GM21528 (cell line): ENCODE data around the gene MPDU1.
"Not testable (repeated sequence)": the region's sequence is repeated elsewhere in the genome, so short reads cannot be mapped to it uniquely, and the experiment has no call there.

ENCODE experiments used
- ATAC-seq: cut with Tn5 transposase; IDR thresholded peaks from one replicate; pipeline ENCODE4 v1.9.1; 2021; ENCODE audit warnings: mild to moderate bottlenecking, moderate library complexity; ENCODE audit not compliant: unreplicated experiment, low FRiP score

The MPDU1 gene

DNA sequence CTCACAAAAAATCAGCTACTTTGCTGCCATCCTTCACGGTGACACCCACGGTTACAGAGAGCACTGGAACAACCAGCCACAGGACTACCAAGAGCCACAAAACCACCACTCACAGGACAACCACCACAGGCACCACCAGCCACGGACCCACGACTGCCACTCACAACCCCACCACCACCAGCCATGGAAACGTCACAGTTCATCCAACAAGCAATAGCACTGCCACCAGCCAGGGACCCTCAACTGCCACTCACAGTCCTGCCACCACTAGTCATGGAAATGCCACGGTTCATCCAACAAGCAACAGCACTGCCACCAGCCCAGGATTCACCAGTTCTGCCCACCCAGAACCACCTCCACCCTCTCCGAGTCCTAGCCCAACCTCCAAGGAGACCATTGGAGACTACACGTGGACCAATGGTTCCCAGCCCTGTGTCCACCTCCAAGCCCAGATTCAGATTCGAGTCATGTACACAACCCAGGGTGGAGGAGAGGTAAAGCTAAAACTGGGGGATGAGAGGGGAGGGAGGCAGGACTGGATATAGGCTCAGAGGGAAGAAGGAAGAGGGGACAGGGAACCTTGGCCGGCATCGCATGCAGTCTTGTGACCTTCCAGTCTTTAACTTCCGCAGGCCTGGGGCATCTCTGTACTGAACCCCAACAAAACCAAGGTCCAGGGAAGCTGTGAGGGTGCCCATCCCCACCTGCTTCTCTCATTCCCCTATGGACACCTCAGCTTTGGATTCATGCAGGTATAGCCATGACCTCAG lies 3.6 kb upstream of the MPDU1 start:
- no peak for ATAC-seq

DNA sequence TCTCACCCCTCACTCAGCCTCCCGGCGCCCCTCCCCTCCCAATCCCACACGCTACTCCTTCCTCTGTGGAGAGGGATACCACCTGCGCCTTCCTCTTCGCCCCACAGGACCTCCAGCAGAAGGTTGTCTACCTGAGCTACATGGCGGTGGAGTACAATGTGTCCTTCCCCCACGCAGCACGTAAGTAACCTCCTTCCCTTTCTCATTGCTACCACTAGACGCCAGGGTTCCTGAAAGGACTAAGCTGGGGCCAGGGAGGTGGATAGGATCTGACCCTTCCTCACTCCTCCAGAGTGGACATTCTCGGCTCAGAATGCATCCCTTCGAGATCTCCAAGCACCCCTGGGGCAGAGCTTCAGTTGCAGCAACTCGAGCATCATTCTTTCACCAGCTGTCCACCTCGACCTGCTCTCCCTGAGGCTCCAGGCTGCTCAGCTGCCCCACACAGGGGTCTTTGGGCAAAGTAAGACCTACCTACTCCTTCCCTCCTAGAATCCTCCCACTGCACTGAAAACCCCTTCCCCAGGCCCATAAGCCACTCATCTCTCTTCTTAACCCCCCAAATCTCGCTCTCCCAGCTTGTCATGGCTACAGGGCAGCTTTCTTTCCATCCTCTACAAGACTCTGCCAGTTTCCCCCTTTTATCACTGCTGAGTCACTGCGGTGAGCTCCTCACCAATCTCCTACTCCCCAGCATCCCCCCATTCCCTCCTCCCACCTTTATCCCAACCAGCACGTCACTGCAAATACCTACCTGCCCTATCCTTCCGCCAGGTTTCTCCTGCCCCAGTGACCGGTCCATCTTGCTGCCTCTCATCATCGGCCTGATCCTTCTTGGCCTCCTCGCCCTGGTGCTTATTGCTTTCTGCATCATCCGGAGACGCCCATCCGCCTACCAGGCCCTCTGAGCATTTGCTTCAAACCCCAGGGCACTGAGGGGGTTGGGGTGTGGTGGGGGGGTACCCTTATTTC lies 2.8 kb upstream of the MPDU1 start:
- ATAC-seq = no peak

DNA sequence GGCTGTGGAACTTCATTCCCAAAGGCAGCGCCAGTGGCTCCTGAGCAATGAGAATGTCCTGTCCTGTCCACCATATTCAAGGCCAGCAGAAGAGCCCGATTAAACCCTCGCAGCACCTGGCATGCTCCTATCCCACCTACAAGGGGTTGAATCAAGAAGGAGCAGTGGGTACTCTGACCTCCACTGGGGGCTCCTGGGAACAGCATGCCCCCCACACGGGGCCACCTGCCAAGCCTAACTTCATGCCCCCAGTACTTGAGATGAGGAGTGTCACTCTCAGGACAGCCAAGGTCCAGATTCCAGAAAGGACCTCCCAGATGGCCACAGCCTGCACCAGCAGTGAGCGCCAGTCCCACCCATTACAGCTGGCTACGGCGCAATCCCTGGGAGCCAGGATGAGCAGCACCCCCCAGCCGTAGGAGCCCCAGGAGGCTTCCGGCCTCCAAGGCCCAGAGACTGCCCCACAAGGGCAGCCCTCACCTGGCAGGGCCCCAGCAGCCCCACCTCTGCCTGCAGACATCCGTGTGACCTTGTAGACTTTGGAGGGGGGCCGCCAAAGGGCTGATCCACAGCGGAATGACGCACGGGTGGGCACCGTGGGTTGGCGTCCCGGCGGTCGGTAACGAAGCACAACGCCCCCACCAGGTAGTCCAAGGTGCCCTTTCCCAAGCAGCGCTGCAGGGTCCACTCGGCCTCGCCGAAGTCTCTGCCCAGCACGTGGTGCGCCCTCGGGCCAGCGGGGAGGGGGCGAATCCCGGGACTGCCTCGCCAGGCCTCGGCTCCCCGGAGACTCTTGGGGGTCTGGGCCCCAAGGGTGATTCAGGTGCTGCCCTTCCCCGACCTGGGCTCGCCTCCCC lies 1.0 kb upstream of the MPDU1 start:
- no peak for ATAC-seq

DNA sequence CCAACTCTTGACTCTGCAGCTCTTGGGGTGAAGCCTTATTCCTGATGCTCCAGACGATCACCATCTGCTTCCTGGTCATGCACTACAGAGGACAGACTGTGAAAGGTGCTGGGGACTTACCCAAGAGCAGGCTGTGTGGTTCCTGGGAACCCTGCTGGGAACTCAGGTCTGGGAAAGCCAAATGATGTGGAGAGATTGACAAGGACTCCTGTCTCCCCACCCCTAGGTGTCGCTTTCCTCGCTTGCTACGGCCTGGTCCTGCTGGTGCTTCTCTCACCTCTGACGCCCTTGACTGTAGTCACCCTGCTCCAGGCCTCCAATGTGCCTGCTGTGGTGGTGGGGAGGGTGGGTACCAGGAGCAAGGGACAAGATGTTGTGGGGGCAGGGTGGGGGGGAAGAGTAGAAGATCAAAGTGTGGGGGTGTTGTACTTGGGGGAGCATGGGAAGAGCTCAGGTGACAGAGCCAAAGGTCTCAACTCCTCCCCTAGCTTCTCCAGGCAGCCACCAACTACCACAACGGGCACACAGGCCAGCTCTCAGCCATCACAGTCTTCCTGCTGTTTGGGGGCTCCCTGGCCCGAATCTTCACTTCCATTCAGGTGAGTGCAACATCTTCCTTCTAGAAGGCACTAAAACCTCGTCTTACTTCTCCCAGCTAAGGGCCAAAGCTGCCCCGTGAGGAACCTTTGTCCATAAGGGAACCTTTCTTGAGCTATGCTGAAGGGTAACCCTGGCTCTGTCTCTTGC lies 3.2 kb downstream of the MPDU1 start:
- no peak for ATAC-seq

DNA sequence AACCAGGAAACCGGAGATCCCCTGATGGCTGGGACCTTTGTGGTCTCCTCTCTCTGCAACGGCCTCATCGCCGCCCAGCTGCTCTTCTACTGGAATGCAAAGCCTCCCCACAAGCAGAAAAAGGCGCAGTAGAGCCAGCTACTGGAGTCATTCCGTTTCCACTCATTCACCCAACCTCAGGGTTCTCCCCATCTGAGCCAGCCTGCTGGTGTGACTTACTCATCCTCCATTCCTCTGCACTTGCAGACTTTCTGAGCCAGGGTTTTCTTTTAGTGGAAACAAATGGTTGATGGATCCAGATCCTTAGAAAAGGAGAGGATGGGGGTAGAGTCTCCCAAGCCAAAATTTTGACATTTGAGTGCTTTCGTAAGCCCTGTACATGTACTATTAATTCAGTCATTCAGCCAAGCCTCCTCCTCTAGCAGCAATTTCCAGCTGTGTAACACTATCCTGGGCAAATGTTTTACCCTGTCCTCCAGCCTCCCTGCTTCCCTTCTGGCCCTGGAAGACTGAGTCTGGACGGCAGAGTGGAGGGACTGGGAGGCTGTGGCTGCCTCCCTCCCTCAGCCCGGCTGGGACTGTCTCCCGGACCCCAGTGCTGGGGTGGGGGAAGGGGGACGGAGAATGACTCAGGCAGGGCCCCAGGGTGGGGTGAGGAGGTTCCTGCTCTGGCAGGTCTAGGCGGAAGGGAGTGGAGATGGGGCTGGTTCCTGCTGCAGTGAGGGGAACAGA lies 3.9 kb downstream of the MPDU1 start:
- no peak for ATAC-seq

DNA sequence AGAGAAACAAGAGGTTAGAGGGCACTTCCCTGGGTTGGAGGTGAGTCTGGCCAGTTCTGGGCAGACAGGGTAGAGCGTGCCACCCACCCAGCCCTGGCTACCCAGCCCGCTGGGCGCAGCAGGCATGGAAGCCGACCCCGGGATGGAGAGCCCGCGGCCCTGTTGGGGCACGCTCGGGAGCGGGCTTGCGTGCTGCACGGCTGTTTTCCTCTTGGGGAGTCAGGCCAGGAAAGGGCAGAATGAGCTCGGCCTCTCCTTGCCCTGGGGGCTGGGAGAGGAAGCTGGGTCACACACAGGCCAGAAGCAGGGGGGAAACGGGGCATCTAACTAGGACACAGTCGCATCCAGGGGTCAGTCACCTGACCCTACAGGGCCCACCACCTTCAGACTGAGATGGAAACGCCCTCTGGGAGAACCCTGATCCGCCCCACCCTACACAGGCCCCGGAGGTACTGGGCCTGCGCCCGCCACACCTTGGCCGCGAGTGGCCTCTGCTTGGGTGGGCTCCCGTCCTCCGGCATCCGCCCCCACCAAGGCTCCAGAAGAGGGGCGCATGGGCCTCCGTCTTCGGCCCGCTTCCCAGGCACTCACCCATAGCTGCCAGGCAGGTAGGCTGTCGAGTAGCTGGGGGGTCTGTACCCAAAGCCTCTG lies 5.0 kb downstream of the MPDU1 start:
- ATAC-seq = no peak

DNA sequence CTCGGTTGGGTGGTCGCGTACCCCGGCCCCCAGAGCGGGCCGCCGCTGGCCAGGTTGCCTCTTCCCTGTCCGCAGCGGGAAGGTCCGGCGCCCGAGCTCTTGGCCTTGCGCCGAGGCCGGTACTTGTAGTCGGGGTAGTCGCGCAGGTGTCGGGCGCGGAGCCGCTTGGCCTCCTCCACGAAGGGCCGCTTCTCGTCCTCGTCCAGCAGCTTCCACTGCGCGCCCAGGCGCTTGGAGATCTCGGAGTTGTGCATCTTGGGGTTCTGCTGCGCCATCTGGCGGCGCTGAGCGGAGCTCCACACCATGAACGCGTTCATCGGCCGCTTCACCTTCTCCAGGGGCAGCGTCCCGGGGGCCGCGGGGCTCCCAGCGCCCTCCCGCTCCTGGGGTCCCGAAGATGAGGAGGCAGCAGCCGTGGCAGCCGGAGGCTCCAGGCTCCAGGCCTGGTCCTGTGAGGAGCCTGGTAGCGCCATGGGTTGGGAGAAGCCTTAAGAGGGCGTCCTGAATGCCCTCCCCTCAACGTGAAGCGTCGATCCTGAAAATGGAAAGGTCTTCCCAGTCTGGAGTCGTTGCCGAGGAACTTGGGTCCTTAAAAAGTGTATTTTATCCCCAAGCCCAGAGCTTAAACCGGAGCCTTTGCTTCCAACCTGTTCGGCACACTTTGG lies 5.7 kb downstream of the MPDU1 start:
- ATAC-seq = no peak

DNA sequence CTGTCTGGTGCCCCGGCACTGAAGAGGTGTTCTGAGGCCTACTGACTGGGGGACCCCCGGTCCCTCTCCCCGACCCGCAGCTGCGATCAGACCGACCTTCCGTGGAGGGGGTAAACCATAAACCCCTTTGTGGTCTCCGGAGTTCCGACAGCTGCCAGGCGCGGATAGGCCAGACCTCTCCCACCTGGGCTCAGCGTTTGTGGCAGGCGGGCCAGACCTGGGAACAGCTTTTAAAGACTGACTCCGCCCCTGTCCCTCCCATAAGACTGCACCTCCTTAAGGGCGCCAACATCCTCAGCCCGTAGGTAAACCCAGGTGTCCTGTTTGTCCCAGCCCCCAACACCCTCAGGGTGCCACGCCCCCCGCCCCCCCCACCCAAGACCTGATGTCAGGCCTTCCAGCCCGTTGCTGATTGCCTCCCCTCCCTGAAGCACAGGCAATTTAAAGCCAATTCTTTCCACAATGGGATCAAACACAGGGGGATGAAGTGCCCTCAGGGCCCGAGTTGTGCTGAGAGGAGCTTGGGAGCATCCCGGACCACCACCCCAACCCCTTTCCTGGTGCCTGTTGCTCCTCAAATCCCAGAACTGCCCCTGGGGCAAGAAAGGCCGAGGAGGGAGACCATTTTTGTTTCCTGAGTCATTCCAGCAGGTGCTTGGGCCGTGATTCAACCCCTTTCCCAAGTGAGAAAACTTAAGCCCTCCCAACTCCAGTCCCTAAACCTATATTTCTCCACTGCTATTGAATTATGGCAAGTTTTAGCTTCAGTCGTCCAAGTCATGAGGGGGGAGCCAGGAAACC lies 6.4 kb downstream of the MPDU1 start, which contains the start of gene SOX15:
Gene SOX15, minus strand, starts transcription at position 204 of the 801 bp plus-strand sequence. CDS start 418 bp downstream, outside the sequence.
- no peak for ATAC-seq

DNA sequence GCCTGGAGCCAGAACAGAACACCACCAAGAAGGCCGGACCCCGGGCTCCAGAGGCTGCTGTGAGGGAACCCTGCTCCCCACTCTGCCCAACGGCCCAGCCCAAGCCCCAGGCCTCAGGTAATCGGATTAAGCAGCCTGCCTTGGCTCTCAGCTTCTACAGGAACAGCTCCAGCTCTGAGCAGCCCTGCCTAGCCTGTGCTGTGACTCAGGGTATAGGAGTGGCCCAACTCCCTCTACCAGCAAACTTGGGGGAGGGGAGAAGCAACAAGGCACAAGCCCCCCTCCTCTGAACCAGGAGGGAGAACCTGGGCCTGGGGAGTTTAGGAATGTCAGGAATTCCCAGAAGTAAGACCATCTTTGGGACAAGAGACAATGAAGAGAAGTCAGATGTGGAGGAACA lies 7.1 kb downstream of the MPDU1 start:
- no peak for ATAC-seq

DNA sequence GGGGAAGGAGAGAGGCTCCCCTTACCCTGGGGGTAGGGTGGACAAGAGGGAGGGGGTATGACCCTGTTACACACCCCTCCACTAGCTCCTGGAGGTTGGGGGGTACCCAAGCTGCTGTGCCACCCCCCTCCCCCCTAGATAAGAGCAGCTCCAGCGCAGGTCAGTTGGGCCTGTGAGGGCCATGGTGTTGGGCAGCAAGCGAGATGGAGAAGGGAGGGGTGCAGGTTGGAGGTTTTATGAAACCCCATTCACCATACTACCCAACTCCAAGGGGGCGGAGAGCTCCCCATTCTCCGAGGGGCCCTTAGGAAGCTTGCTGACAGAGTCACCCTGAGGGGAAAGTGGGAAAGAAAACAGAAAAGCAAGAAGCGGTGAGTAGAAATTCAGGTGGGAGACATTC lies 7.9 kb downstream of the MPDU1 start:
- ATAC-seq = no peak

DNA sequence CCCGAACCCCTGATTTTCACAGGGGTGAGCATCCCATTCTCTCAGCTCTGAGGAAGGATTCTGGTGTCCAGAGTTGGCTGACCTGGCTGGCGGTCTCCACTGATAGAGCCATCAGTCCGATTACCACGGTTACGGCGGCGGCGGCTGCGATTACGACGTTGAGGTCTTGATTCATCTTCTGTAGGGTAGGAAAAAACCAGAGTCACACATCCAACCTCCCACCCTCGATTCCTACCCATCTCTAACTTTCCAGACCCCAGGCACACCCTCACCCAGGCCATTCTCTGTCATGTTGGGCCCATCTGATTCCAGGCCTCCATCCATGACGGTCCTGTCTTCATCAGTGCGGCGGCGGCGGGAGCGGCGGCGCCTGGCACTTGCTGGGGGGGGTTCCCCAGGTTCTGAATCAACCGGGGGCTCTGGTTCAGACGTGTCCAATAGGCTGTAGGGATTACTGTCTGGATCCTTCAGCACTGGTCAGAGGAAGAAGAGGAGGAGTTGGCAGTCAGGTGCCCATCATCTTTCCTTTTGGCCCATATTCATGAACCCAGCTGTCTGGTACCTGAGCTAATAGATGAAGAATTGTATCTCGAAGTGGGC lies 8.9 kb downstream of the MPDU1 start:
- ATAC-seq = no peak

DNA sequence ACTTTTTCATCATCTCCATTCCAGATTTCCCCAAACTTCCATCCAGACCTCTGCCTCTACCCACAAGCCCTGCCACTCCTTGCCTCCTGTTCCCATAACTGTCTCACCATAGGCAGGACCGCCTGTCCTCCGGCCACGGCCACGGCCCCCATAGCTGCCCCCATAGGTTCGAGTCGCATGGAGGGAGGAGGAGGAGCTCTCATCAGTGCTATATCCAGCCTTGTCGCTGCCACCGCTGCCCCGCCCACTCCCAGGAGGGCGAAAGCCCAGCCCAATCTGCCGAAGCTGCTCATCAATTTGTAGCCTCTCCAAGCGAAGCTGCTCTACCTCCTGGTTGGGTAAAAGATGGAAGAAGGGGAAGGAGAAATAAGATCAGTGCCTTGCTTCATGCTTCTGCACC lies 9.6 kb downstream of the MPDU1 start:
- ATAC-seq = no peak

DNA sequence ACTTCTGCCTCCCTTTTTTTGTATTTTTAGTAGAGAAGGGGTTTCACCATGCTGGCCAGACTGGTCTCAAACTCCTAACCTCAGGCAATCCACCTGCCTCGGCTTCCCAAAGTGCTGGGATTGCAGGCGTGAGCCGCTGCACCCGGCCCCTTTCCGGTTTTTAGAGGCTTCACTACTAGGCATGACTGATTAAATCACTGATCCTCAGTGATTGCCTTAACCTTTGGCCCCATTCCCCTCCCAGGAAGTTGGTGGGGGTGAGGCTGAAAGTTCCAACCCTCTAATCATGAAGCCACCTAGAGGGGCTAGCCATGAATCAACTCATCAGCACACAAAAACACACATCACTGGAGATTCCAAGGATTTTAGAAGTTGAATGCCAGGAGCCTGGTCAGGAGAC lies 13.9 kb downstream of the MPDU1 start:
- not testable (repeated sequence) for ATAC-seq

DNA sequence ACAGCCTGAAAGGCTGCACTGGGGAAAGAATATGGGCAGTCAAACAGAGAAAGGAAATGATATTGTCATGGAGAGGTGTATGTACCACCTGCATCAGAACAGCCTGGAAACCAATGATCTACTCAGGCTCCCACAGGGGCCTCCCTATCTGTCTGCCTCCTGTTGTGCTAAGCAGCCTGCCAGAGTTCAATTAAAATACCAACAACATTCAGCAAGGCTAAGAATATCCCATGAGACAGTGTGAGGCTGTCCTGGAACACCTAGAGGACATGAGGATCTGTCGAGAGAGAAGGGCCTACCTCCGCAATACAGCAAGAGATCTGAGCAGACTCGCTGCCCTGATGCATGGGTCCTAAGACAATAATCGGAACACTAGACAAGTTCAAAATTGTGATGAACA lies 22.6 kb downstream of the MPDU1 start:
- ATAC-seq = no peak

DNA sequence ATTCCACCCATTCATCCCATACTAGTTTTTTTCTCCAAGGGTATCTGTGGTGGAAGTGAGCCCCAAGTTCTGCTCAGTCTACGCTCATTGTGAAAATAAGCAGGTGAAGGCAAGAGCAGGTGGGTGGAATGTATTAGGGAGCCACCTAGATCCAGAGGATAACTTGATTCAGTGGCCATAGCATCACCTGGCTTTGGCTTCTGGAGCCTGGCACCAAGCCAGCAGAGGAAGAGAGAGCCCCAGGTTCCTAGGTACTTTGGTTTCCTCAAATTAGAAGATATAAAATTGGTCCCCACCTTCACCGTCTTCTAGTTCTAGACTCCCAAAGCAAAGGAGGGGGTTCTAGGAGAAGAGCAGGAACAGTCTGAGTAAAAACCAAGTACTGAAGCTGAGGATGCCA lies 27.0 kb downstream of the MPDU1 start:
- no peak for ATAC-seq

DNA sequence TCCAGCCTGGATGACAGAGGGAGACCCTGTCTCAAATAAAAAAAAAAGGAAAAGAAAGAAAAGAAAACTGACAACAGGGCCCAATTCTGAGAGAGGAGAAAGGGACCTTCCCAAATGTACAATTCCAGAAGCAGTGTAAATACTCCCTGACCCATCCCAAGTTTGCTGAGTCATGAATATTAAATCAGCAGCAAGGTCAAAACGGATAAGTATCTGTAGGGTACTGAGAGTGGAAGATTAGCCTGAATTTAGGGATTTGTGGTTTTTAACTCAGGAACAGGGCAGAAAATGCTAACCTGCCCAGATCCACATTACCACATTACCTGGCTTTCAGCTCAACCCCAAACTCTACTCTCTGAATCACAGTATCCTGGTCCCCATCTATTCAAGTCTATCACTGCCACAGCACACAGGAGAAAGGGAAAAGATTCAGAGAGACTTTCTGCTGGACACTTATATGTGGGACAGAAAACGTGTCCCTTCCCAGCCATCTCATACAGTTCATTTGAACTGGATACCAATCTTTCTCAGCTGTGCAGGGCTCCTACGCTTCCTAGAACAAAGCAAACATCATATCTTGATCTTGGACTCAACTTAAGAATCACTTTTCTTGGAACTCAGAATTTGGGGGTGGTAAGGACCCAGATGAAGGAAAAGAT lies 28.1 kb downstream of the MPDU1 start:
- no peak for ATAC-seq

DNA sequence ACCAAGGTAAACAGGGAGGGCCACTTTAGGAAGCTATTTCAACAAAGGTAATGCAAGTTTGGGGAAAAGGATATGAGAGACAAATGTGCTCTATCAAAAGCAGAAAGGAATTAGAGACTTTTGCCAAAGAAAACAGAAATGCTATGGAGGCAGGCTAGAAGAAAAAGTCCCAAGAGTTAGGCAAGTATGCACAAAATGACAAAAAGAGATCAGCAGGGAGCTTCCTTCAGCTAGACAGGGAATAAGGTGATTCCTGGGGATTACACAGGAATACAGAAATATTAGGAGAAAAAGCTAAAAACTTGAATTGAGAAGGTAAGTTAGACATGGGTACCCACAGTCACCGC lies 28.6 kb downstream of the MPDU1 start:
- ATAC-seq = no peak
